Stromal cell of bone marrow (primary cell): ENCODE data around the gene ZNF430.
"Not testable (repeated sequence)": the region's sequence is repeated elsewhere in the genome, so short reads cannot be mapped to it uniquely, and the experiment has no call there.

ENCODE experiments used
- DNase-seq: peaks from one replicate; pipeline ENCODE4 v3.0.0-alpha.2; 2012; ENCODE audit warnings: low read depth

Gene ZNF430

DNA sequence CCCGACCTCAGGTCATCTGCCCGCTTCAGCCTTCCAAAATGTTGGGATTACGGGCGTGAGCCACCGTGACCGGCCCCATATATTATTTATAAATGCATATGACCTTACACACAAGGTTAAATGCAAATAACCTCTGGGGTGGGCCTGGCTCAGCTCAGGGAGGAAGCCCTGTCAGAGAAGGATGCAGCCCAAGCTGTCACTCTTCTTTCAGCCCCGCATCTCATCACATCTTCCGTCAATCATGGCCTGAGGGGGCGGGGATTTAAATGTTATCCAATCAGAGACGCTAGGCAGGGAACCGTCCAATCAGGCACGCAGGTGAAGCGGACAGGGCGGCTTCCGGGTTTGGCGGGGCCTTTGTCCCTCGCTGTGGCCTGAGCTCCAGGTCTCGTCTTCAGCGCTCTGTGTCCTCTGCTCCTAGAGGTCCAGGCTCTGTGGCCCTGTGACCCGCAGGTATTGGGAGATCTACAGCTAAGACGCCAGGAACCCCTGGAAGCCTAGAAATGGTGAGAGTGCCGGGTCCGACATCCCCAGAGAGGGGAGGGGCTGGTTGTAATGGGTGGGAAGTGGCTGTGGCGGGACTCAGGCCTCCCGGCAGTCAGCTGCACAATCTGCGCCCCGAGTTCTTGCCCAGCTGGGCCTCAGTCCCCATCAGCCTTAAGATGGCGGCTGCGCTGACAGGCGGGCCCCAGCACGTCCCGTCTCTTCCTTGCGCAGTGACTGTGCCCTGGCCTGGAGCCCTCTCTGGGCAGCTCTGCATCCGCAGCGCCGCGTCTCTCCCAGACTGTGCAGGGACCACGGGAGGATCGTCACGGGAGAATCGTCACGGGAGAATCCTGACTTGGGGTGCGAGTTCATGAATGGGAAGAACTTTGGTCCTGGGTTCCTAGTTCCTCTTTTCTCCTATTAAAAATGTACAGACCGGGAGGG is at the start of gene ZNF430:
Gene ZNF430, plus strand, starts transcription at position 360 of the 930 bp plus-strand sequence. Its CDS starts 144 bp downstream, at position 504.
- peak; percentile 90 for DNase-seq

DNA sequence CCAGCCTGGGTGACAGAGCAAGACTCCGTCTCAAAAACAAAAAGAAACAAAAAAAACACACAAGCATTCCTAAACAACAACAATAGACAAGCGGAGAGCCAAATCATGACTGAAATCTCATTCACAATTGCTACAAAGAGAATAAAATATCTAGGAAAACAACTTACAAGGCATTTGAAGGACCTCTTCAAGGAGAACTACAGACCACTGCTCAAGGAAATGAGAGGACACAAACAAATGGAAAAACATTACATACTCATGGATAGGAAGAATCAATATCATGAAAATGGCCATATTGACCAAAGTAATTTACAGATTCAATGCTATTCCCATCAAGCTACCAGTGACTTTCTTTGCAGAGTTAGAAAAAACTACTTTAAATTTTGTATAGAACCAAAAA is 27.7 kb upstream of the ZNF430 start:
- DNase-seq, result not testable (repeated sequence)

DNA sequence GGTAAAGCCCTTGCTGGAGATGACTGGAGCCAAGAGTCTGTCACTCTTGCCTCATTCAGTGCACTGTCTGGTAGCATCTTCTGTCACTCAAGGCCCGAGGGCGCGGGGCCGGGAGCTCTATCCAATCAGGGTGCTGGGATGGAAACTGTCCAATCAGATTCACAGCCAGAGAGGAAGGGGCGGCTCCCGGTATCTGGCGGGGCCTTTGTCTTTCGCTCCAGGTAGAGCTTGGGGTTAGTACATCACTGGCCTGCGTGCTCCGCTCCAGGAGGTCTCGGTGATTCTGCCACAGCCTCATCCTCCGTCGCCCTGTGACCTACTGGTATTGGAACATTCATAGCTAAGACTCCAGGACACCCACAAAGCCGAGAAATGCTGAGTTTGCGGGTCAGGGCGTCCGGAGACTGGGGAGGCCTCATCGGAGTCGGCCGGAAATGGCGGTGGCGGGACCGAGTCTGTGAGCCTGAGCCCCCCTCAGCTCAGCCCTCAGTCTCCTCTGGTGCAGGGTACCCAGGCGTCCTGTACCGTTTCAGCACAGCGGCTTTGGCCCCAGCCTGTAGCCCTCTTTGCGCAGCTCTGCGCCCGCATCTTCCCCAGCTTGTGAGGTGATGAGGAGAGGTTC is 20.6 kb upstream of the ZNF430 start:
- peak; percentile 84 for DNase-seq

DNA sequence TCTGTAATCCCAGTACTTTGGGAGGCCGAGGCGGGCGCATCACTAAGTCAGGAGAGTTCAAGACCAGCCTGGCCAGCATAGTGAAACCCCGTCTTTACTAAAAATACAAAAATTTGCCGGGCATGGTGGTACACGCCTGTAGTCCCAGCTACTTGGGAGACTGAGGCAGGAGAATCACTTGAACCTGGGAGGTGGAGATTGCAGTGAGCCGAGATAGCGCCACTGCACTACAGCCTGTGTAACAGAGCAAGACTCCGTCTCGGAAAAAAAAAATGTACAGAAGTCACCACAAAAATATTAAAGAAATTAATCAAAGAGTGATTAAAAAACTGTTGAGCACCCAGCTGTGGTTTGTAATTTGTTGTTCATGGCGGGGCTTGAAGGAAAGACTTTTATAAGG is 781 bp downstream of the ZNF430 start:
- DNase-seq, result not testable (repeated sequence)

DNA sequence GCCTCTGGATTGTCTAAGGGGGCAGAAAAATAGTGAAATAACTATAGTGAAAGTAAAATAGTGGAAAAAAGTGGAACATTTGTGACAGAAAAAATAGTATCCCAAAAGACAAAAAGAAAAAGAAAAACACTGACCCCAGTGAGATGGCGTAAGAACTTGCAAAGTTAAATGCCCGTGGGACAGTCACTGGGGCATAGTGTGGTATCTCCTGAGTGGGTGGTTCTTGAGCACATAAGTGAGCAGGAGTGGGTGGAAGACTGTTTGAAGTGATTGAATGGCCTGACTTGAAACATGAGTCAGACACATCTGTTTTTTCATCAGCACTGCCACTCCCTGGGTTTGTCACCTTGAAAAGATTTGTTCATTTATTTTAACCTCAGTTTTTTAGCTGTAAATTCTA is 2.5 kb downstream of the ZNF430 start:
- peak; percentile 40 for DNase-seq

DNA sequence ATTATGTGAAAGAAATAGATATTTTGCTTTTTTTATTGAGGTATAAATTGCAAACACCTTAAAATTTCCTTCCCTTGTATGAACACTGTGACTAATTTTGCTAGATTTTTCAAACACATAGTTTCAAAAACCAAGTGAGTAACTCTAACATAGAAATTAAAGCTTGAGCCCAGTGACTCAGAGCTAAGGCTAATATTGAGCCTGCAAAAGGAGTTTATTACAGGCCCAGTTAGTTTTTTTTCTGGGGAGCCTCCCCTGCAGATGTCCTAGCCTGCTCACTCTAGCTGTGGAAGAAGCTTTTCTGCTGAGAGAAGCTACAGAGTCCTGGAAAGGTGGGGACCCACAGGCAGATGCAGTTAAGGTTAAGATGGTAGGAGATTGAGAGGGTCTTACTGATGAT is 3.4 kb downstream of the ZNF430 start:
- peak; percentile 43 for DNase-seq

DNA sequence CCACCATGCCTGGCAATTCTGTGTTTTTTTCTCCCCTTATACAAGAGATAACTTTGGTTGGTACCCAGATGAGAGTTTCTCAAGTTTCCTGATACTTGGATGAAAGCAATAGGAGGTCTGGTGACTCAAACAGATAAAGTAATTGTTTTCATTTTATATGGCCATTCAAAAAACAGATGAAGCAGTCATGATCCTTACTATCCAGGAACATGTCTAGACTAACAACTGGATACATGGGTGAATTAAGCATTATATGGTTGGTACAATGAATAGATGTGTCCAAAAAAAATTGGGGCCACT is 8.5 kb downstream of the ZNF430 start:
- no peak for DNase-seq

DNA sequence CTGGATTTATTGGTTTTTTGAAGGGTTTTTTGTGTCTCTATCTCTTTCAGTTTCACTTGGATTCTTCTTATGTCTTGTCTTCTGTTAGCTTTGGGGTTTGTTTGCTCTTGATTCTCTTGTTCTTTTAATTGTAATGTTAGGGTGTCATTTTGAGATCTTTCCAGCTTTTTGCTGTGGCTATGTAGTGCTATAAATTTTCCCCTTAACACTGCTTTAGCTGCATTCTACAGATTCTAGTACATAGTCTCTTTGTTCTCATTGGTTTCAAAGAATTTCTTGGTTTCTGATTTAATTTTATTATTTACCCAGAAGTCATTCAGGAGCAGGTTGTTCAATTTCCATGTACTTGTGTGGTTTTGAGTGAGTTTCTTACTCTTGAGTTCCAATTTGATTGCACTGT is 24.6 kb downstream of the ZNF430 start:
- DNase-seq, result no peak

DNA sequence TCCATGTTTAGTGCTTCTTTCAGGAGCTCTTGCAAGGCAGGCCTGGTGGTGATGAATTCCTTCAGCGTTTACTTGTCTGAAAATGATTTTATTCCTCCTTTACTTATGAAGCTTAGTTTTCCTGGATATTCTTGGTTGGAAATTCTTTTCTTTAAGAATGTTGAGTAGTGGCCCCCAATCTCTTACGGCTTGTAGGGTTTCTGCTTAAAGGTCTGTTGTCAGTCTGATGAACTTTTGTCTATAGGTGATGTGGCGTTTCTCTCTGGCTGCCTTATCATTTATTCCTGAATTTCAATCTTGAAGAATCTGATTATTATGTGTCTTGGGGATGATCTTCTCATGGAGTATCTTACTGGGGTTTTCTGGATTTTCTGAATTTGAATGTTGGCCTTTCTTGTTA is 26.0 kb downstream of the ZNF430 start:
- DNase-seq, result no peak

DNA sequence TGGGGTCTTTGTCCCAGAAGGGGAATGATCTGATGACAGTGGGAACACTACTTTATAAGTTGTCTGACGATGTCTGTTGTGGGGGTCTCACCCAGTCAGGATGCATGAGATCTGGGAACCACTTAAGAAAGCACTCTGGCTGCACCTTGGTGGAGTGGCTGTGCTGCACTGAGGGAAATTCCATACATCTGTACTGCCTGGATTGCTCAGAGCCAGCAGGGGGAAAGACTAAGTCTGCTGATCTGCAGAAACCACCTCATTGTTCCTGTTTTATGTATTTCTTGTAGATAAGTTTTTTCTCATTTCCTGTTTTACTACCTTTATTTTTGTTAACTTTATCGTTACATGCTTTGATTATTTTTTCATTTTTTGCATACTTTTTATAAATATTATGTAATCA is 27.3 kb downstream of the ZNF430 start:
- DNase-seq, result no peak

DNA sequence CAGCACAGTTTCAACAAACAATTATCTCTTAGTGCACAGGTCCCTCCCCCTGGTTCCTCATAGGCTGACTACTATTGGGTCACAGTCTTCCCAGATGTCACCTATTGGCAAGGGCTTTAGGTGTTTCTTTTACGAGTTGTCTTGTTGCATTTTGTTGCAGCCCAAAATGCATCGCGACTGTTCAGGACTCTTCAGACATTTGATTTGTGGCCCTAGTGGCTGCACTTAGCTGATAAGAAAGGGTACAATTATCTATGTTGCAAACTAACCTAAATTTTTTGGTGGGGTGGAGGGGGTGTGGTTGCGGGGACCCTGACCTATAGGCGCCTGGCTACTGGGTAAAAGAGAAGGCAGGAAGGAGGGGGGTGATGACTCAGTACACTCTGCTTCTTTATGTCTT is 32.4 kb downstream of the ZNF430 start:
- DNase-seq, result no peak

DNA sequence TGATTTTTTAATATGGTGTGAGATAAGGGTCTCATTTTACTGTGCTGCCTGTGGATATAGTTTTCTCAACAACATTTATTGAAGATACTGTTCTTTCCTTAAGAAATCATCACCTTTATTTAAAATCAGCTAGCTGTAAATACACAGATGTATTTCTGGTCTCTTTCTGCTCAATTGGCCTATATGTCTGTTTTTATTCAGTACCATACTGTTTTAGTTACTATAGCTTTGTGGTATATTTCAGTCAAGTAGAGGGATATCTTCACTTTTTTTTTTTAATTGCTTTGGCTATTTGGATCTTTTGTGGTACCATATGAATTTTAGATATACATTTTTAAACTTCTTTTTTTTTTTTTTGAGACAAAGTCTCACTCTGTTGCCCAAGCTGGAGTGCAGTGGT is 44.9 kb downstream of the ZNF430 start:
- no peak for DNase-seq

DNA sequence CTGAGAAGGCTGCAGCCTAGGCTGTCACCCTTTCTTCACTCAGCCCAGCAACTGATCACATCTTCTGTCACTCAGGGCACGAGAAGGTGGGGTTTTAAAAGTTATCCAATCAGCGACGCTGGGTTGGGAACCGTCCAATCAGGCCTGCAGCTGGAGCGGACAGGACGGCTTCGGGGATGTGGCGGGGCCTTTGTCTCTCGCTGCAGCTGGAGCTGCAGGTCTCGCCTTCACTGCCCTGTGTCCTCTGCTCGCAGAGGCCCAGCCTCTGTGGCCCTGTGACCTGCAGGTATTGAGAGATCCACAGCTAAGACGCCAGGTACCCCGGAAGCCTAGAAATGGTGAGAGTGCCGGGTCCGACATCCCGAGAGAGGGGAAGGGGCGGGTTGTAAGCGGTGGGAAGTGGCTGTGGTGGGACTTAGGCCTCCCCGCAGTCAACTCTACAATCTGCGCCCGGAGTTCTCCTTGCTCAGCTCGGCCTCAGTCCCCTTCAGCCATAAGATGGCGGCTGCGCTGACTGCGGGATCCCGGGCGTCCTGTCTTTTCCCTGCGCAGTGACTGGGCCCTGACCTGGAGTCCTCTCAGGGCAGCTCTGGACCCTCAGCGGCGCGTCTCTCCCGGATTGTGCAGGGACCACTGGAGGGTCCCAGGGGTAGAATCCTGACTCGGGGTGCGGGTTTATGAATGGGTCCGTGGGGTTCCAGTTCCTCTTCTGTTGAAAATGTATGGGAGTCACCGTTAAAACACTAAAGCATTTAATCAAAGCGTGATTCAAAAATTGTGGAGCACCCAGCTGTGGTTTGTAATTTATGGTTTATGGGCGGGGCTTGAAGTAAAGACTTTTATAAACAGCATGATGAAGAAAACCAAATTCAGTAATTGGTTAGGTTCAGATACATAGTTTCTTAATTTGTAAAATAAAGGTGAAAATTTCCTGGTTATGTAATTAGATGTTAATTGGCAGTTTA is 61.8 kb downstream of the ZNF430 start, which contains the start of gene ZNF714:
Gene ZNF714, plus strand, starts transcription at position 193 of the 965 bp plus-strand sequence. CDS start 16,066 bp downstream, outside the sequence.
- peak; percentile 83 for DNase-seq

DNA sequence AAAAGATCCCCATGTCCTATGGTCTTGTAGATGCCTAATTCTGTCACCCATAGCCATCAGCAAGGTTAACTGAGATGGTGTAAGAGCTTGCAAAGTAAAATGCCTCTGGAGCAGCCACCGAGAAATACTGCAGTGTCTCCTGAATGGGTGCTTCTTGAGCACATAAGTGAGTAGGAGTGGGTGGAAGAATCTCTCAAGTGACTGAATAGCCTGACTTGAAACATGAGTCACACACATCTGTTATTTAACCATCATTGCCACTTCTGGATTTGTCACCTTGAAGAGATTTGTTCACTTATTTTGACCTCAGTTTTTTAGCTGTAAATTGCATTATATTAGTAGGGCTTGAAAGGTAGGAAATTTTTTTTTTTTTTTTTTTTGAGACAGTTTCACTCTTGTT is 63.9 kb downstream of the ZNF430 start:
- DNase-seq, result no peak

DNA sequence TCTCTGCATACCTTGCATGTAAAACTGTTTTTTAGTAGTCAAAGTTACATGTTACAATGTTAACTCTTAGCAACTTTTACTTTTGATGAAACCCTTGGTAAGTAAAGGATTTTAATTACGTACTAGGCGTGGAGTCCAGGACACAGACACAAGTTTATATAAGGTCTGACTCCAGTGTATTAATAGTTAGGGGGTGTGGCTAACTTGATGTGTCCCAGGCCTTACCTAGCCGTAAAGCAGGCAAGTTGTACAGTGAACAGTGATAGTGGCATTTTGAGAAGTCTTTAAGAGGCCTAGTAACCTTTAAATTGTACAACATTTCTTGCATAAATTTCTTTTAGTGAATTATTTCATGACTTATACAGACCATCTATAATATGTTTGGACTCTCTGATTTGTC is 67.4 kb downstream of the ZNF430 start:
- no peak for DNase-seq

DNA sequence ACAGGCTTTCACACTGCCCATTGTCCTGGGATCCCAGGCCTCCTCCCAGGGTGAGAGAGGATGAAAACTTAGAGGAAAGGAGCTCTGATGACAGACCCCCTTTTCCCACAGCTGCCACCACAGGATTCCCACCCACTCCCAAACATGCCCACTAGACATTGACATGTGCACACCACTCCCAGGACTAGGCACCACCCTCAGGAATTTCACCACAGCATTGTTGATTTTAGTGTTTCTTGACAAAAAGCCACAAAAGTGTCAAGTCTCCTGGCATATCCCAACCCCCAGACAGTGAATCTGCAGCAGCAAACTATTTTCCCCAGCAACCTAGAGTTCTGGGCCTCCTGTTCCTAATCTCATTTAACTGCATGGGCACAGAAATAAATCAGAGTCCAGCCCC is 71.7 kb downstream of the ZNF430 start:
- no peak for DNase-seq

DNA sequence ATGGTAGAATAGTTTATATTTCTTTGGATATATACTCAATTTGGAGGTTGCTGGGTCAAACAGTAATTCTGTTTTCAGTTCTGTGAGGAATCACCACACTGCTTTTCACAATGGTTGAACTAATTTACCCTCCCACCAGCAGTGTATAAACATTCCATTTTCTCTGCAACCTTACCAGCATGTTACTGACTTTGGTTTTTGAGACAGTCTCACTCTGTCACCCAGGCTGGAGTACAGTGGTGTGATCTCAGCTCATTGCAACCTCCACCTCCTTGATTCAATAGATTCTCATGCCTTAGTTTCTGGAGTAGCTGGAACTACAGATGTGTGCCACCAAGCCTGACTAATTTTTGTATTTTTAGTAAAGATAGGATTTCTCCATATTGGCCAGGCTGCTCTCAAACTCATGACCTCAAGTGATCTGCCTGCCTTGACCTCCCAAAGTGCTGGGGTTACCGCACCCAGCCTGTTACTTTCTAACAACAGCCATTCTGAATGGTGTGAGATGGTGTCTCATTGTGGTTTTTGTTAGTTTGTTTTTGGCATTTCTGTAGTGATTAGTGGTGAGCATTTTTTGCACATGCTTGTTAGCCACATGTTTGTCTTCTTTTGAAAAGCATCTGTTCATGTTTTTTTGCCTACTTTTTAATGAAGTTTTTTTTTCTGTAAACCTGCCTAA is 74.0 kb downstream of the ZNF430 start:
- DNase-seq, result no peak

DNA sequence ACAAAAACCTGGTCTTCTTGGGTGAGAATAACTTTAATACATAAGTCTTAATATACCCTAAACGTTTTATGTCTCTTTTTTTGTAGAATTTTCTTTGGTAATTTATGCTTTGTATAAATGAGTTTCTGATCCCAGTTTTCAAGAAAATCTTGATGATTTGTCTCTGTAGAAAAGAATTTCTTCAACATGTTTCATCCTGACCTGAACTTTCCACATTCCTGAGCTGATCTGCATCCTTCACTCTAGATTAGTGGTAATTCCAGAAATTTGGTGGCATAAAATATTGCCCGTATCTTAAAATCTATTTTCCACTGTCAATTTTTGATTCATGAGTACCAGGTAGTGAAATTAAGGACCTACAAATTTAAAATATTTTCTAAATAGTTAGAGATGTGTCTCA is 77.8 kb downstream of the ZNF430 start:
- no peak for DNase-seq

DNA sequence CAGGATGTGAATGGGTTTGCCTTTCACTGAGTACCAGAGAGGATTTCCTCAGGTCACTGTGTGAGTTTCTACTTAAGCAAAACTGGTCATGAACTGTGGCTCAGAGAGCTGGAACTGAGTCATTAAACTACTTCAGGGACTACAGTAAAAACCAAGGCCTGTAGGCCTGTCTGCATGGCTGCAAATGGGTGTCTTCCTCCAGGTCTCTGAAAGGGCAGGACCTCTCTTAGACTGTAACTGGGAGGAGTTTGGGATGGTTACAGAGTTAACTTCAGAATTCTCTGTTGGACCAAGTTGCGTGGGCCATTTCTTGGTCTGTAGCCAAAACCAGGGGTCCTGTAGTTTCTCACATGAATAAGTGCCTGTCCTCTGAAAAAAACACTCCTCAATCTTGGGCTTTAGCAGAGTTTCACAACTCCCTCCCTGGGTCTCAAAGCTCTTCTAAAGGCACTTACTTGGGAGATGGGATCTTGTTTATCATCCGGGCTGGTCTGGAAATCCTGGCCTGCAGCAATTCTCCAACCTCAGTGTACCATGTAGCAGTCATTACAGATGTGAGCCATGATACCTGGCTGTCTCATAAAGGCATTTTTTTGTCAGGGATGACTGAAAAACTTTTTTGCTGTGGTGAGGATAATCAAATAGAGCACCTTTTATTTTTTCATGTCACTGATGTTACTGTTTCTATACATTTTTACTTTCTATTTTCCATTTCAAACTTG is 81.2 kb downstream of the ZNF430 start:
- DNase-seq, result no peak

DNA sequence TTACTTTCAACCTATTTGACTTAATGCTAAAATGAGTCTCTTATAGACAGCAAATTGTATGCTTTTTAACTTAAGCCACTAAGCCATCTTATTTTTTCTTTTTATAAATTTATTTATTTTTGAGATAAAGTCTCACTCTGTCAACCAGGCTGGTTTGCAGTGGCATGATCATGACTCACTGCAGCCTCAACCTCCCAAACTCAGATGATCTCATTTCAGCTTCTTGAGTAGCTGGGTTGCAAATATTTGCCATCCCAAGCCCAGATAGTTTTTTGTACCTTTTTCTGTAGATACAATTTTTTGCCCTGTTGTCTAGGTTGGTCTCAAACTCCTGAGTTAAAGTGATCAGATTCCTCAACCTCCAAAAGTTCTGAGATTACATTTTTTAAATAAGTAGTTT is 88.7 kb downstream of the ZNF430 start:
- no peak for DNase-seq
